ENCODE measurements around the gene AP4E1.

DNA sequence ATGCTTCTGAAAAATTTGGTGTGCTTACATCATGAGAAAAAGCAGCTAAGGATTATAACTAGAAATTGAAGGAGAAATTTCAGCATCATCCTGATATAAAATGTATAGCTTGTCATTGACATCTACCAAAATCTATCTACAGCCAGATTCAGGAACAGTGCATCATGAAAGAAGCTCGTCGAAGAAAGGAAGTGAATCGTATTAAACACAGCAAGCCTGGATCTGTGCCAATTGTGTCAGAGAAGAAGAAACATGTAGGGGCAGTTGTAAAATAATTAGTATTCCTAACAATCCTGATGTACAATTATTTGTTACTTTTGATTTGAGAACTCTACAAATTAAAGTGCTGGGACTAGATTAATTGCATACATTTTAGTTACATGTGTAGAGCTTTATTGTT lies 37.2 kb downstream of the AP4E1 start:
- no peak for TF ChIP-seq ZNF707 (tag by site-specific recombination; IDR thresholded peaks at IDR 0.05)
- TF ChIP-seq, protein P1, sequence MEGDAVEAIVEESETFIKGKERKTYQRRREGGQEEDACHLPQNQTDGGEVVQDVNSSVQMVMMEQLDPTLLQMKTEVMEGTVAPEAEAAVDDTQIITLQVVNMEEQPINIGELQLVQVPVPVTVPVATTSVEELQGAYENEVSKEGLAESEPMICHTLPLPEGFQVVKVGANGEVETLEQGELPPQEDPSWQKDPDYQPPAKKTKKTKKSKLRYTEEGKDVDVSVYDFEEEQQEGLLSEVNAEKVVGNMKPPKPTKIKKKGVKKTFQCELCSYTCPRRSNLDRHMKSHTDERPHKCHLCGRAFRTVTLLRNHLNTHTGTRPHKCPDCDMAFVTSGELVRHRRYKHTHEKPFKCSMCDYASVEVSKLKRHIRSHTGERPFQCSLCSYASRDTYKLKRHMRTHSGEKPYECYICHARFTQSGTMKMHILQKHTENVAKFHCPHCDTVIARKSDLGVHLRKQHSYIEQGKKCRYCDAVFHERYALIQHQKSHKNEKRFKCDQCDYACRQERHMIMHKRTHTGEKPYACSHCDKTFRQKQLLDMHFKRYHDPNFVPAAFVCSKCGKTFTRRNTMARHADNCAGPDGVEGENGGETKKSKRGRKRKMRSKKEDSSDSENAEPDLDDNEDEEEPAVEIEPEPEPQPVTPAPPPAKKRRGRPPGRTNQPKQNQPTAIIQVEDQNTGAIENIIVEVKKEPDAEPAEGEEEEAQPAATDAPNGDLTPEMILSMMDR (tag by site-specific recombination; IDR thresholded peaks at IDR 0.05): no peak
- TF ChIP-seq ZNF560 (tag by site-specific recombination; IDR thresholded peaks at IDR 0.05; ENCODE audit: borderline replicate concordance): no peak
- TF ChIP-seq ZNF561 (tag by site-specific recombination; IDR thresholded peaks at IDR 0.05; ENCODE audit: borderline replicate concordance): no peak
- TF ChIP-seq, protein P2, sequence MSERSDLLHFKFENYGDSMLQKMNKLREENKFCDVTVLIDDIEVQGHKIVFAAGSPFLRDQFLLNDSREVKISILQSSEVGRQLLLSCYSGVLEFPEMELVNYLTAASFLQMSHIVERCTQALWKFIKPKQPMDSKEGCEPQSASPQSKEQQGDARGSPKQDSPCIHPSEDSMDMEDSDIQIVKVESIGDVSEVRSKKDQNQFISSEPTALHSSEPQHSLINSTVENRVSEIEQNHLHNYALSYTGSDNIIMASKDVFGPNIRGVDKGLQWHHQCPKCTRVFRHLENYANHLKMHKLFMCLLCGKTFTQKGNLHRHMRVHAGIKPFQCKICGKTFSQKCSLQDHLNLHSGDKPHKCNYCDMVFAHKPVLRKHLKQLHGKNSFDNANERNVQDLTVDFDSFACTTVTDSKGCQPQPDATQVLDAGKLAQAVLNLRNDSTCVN (tag by site-specific recombination; optimal IDR thresholded peaks at IDR 0.05): no peak
- no peak for TF ChIP-seq ZNF23 (tag by site-specific recombination; IDR thresholded peaks at IDR 0.05; ENCODE audit: borderline replicate concordance)
- TF ChIP-seq ZBTB8A (tag by site-specific recombination; IDR thresholded peaks at IDR 0.05): no peak
- TF ChIP-seq, protein P3, sequence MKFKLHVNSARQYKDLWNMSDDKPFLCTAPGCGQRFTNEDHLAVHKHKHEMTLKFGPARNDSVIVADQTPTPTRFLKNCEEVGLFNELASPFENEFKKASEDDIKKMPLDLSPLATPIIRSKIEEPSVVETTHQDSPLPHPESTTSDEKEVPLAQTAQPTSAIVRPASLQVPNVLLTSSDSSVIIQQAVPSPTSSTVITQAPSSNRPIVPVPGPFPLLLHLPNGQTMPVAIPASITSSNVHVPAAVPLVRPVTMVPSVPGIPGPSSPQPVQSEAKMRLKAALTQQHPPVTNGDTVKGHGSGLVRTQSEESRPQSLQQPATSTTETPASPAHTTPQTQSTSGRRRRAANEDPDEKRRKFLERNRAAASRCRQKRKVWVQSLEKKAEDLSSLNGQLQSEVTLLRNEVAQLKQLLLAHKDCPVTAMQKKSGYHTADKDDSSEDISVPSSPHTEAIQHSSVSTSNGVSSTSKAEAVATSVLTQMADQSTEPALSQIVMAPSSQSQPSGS (tag by site-specific recombination; IDR thresholded peaks at IDR 0.05; ENCODE audit: low read depth): no peak
- TF ChIP-seq YY1 (tag by site-specific recombination; IDR thresholded peaks at IDR 0.05): no peak
